DND-41 (cell line): Measurements from ENCODE around the gene FZD8.

Experiments
- EZH2 ChIP-seq: IDR thresholded peaks from 3 replicates; pipeline ENCODE4 v1.6.1; 2012; ENCODE audit warnings: borderline replicate concordance, low read depth, mild to moderate bottlenecking, moderate library complexity, low read length, inconsistent platforms; ENCODE audit not compliant: severe bottlenecking
- TF ChIP-seq, protein P1 (sequence below): IDR thresholded peaks from 2 replicates; pipeline ENCODE4 v1.5.1; 2012; ENCODE audit warnings: borderline replicate concordance, low read length, moderate library complexity, mild to moderate bottlenecking; ENCODE audit not compliant: poor library complexity, severe bottlenecking; ENCODE audit errors: extremely low read depth

- TF ChIP-seq, protein P1, sequence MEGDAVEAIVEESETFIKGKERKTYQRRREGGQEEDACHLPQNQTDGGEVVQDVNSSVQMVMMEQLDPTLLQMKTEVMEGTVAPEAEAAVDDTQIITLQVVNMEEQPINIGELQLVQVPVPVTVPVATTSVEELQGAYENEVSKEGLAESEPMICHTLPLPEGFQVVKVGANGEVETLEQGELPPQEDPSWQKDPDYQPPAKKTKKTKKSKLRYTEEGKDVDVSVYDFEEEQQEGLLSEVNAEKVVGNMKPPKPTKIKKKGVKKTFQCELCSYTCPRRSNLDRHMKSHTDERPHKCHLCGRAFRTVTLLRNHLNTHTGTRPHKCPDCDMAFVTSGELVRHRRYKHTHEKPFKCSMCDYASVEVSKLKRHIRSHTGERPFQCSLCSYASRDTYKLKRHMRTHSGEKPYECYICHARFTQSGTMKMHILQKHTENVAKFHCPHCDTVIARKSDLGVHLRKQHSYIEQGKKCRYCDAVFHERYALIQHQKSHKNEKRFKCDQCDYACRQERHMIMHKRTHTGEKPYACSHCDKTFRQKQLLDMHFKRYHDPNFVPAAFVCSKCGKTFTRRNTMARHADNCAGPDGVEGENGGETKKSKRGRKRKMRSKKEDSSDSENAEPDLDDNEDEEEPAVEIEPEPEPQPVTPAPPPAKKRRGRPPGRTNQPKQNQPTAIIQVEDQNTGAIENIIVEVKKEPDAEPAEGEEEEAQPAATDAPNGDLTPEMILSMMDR = no peak
- no peak for TF ChIP-seq EZH2
Measured at GRCh38 chr10:35652824-35653223, 10.7 kb upstream of the FZD8 start.
